ENCODE measurements around the gene OR10D3. TPM values are rescaled to one million over a fixed set of nuclear protein-coding genes. Genes with fewer than 3 reads are reported as not detected.
"Not testable (repeated sequence)": the region's sequence is repeated elsewhere in the genome, so short reads cannot be mapped to it uniquely, and the experiment has no call there.

The OR10D3 gene
- total RNA-seq, 6 donors from 2014 or later: not detected

DNA sequence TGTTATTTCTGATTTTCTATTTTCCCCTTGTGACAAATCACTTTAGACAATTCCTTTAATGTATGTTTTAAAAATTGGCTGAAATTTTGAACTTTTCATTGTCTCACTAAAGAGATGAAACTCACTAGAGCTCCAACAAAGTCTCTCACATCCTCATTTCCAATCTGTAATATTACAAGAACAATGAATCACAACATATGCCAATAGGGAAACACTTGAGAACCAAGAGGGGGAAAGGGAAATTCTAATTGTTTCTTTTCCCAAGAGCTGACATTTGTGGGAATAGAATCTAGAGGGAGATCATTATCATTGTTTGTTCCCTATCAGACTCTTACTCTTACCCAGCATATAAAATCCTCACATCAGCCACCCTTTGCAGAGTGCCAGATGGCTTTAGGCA, 28.2 kb downstream of the OR10D3 start:
- TF ChIP-seq, protein P1, sequence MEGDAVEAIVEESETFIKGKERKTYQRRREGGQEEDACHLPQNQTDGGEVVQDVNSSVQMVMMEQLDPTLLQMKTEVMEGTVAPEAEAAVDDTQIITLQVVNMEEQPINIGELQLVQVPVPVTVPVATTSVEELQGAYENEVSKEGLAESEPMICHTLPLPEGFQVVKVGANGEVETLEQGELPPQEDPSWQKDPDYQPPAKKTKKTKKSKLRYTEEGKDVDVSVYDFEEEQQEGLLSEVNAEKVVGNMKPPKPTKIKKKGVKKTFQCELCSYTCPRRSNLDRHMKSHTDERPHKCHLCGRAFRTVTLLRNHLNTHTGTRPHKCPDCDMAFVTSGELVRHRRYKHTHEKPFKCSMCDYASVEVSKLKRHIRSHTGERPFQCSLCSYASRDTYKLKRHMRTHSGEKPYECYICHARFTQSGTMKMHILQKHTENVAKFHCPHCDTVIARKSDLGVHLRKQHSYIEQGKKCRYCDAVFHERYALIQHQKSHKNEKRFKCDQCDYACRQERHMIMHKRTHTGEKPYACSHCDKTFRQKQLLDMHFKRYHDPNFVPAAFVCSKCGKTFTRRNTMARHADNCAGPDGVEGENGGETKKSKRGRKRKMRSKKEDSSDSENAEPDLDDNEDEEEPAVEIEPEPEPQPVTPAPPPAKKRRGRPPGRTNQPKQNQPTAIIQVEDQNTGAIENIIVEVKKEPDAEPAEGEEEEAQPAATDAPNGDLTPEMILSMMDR (IDR thresholded peaks at IDR 0.05): no peak
- no peak for TF ChIP-seq POLR2AphosphoS5 (IDR thresholded peaks at IDR 0.05)
- no peak for TF ChIP-seq EP300 (IDR thresholded peaks at IDR 0.05)
- no peak for TF ChIP-seq POLR2A (IDR thresholded peaks at IDR 0.05)
- Histone ChIP-seq H3K36me3 (no peaks in the 10 kb centered on the region), H3K27ac (no peak overlapping the region), H3K4me1 (no peaks in the 10 kb centered on the region), H3K27me3 (no peaks in the 10 kb centered on the region), H3K4me3 (no peak overlapping the region), H3K9me3 (no peaks in the 10 kb centered on the region)
- no peak for ATAC-seq (ENCODE audit: low FRiP score in 2 of 2)
- no peak for DNase-seq

DNA sequence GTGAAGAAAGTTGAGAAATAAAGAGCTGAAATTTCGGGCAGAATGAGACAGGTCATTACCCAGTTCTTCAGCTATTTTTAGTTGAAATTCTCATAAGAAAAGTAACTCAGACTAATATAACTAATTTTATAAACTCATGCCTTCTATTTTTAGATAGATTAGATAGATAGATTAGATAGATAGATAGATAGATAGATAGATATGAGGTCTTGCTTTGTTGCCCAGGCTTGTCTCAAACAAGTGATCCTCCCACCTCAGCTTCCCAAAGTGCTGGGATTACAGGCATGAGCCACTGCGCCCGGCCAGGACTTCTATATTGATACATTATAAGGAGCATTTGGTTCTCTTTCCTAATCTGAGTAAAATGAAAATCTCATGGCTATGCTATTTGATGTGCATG, 30.9 kb downstream of the OR10D3 start:
- no peak overlapping the region for H3K4me3 ChIP-seq
- H3K36me3 ChIP-seq: no peaks in the 10 kb centered on the region
- DNase-seq: no peak
- H3K9me3 ChIP-seq: no peaks in the 10 kb centered on the region
- WGBS, 2 donors: 78 to 80% methylated on average over 3 of the region's 3 CpGs
- H3K27me3 ChIP-seq: no peaks in the 10 kb centered on the region
- no peaks in the 10 kb centered on the region for H3K4me1 ChIP-seq
- TF ChIP-seq POLR2AphosphoS5 (IDR thresholded peaks at IDR 0.05) (no peak), POLR2A (IDR thresholded peaks at IDR 0.05) (no peak), EP300 (IDR thresholded peaks at IDR 0.05) (no peak)
- TF ChIP-seq, protein P1 (IDR thresholded peaks at IDR 0.05): no peak
- no peak overlapping the region for H3K27ac ChIP-seq
- no peak for ATAC-seq (ENCODE audit: low FRiP score in 2 of 2)

DNA sequence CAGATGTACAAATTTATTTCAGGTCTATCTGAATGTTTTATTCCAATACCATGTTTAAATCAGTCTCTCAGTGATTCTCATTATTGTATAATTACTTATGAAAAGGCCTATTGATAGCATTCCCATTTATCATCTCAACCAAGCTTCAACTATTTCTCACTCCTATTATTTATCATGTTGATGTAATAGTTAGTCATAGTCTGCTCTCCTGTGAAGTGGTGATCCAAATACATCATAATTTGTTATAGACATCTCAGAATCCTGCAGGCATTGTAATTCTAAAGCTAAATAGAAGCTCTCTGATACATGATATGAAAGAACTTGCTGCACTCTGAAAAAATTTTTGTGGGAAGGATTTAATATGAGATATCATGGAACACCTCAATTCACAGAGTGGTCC, 36.0 kb downstream of the OR10D3 start:
- Histone ChIP-seq H3K27me3 (no peaks in the 10 kb centered on the region), H3K9me3 (no peaks in the 10 kb centered on the region), H3K4me1 (no peaks in the 10 kb centered on the region), H3K4me3 (no peak overlapping the region), H3K27ac (no peak overlapping the region), H3K36me3 (no peaks in the 10 kb centered on the region)
- no peak for ATAC-seq (ENCODE audit: low FRiP score in 2 of 2)
- DNase-seq: no peak
- TF ChIP-seq, protein P1 (IDR thresholded peaks at IDR 0.05): no peak
- no peak for TF ChIP-seq POLR2A (IDR thresholded peaks at IDR 0.05)
- TF ChIP-seq POLR2AphosphoS5 (IDR thresholded peaks at IDR 0.05): no peak
- no peak for TF ChIP-seq EP300 (IDR thresholded peaks at IDR 0.05)

DNA sequence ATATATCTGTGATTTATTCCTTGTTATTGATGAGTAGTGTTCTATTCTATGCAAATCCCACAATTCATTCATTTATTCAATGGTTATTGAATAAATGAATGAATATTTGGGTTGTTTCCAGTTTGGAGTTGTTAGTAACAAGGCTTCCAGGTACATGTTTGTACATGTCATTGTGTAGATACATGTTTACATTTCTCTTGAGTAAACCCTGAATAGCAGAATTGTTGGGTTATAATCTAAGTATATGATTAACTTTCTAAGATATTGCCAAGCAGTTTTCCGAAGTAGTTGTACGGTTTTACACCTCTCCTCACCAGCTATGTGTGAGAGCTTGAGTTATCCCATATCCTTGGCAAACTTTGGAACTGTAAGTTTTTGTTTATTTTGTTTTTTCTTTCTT, 39.3 kb downstream of the OR10D3 start:
- ATAC-seq (ENCODE audit: low FRiP score in 2 of 2) (no peak), DNase-seq (no peak)
- Histone ChIP-seq H3K27me3 (no peaks in the 10 kb centered on the region), H3K27ac (no peak overlapping the region), H3K4me3 (no peak overlapping the region), H3K4me1 (no peaks in the 10 kb centered on the region), H3K36me3 (no peaks in the 10 kb centered on the region), H3K9me3 (no peaks in the 10 kb centered on the region)
- WGBS, 2 donors: 60 to 62% methylated on average over 2 of the region's 2 CpGs
- no peak for TF ChIP-seq EP300 (IDR thresholded peaks at IDR 0.05)
- TF ChIP-seq, protein P1 (IDR thresholded peaks at IDR 0.05): no peak
- no peak for TF ChIP-seq POLR2AphosphoS5 (IDR thresholded peaks at IDR 0.05)
- no peak for TF ChIP-seq POLR2A (IDR thresholded peaks at IDR 0.05)

DNA sequence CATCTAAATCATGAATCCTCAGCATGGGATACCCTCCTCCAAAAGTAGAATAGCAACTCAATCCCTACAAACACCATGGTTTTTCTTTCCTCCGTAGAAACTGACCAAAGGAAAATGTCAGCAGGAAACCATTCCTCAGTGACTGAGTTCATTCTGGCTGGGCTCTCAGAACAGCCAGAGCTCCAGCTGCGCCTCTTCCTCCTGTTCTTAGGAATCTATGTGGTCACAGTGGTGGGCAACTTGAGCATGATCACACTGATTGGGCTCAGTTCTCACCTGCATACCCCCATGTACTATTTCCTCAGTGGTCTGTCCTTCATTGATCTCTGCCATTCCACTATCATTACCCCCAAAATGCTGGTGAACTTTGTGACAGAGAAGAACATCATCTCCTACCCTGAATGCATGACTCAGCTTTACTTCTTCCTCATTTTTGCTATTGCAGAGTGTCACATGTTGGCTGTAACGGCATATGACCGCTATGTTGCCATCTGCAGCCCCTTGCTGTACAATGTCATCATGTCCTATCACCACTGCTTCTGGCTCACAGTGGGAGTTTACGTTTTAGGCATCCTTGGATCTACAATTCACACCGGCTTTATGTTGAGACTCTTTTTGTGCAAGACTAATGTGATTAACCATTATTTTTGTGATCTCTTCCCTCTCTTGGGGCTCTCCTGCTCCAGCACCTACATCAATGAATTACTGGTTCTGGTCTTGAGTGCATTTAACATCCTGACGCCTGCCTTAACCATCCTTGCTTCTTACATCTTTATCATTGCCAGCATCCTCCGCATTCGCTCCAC, 41.7 kb downstream of the OR10D3 start:
- peak; percentile 26 to 69 for ATAC-seq (ENCODE audit: low FRiP score in 2 of 2)
- TF ChIP-seq EP300 (IDR thresholded peaks at IDR 0.05): peak in 2 of 4 donors; percentile 61 to 72
- peak overlapping the region in 1 of 4 donors; percentile 48 for H3K27ac ChIP-seq
- H3K4me1 ChIP-seq, DNase-seq, H3K36me3 ChIP-seq, H3K4me3 ChIP-seq, H3K27me3 ChIP-seq, H3K9me3 ChIP-seq: not testable (repeated sequence)
- WGBS, 2 donors: 57 to 60% methylated on average over 9 of the region's 9 CpGs

Measured in upper lobe of left lung (tissue), 6 donors.